ENCODE data around the gene HEMK1. TPM values are rescaled to one million over a fixed set of nuclear protein-coding genes. Genes with fewer than 3 reads are reported as not detected.

The HEMK1 gene
- total RNA-seq, 1 donor from 2014 or later = 28.3 TPM

GRCh38 chr3:50586763-50587070 is 17.4 kb downstream of the HEMK1 start:
- Histone ChIP-seq H3K4me1 (peaks cover 62% of the 10 kb centered on the region), H3K27ac (peak overlapping the region; percentile 87), H3K27me3 (no peaks in the 10 kb centered on the region), H3K9me3 (no peaks in the 10 kb centered on the region), H3K4me3 (no peak overlapping the region), H3K36me3 (peaks cover 2% of the 10 kb centered on the region)
- no peak for TF ChIP-seq CTCF (IDR thresholded peaks at IDR 0.05)
- ATAC-seq (no peak), DNase-seq (no peak)
- intact Hi-C loops (cut with DNase I) = no loop called here

GRCh38 chr3:50587373-50587772 is 18.1 kb downstream of the HEMK1 start:
- no peak for TF ChIP-seq CTCF (IDR thresholded peaks at IDR 0.05)
- intact Hi-C loops (cut with DNase I) = no loop called here
- H3K27ac ChIP-seq = no peak overlapping the region
- no peak for DNase-seq
- no peaks in the 10 kb centered on the region for H3K36me3 ChIP-seq
- no peaks in the 10 kb centered on the region for H3K27me3 ChIP-seq
- H3K4me3 ChIP-seq = no peak overlapping the region
- H3K9me3 ChIP-seq = no peaks in the 10 kb centered on the region
- H3K4me1 ChIP-seq = peaks cover 65% of the 10 kb centered on the region
- no peak for ATAC-seq

- H3K27ac ChIP-seq = peak overlapping the region; percentile 17
- ATAC-seq = no peak
Measured at GRCh38 chr3:50587806-50588758, 18.8 kb downstream of the HEMK1 start.

GRCh38 chr3:50588759-50589433 is 19.6 kb downstream of the HEMK1 start:
- Histone ChIP-seq H3K4me3 (no peak overlapping the region), H3K27ac (peak overlapping the region; percentile 17), H3K4me1 (peaks cover 59% of the 10 kb centered on the region), H3K9me3 (no peaks in the 10 kb centered on the region), H3K27me3 (no peaks in the 10 kb centered on the region), H3K36me3 (no peaks in the 10 kb centered on the region)
- no peak for TF ChIP-seq CTCF (IDR thresholded peaks at IDR 0.05)
- no peak for ATAC-seq
- intact Hi-C loops (cut with DNase I) = no loop called here
- no peak for DNase-seq

More at GRCh38 chr3:50587806-50588758, 18.8 kb downstream of the HEMK1 start:
- no peaks in the 10 kb centered on the region for H3K27me3 ChIP-seq
- intact Hi-C loops (cut with DNase I) = no loop called here
- no peak overlapping the region for H3K4me3 ChIP-seq
- no peaks in the 10 kb centered on the region for H3K36me3 ChIP-seq
- H3K9me3 ChIP-seq = no peaks in the 10 kb centered on the region
- no peak for DNase-seq
- TF ChIP-seq CTCF (IDR thresholded peaks at IDR 0.05) = no peak
- H3K4me1 ChIP-seq = peaks cover 61% of the 10 kb centered on the region

- peak; percentile 23 for ATAC-seq
- Histone ChIP-seq H3K27ac (peak overlapping the region; percentile 85), H3K27me3 (no peaks in the 10 kb centered on the region), H3K4me3 (no peak overlapping the region), H3K9me3 (no peaks in the 10 kb centered on the region), H3K36me3 (no peaks in the 10 kb centered on the region), H3K4me1 (peaks cover 36% of the 10 kb centered on the region)
- intact Hi-C loops (cut with DNase I) = no loop called here
- no peak for DNase-seq
- TF ChIP-seq CTCF (IDR thresholded peaks at IDR 0.05) = peak; percentile 3
Measured at GRCh38 chr3:50591196-50591741, 21.9 kb downstream of the HEMK1 start.

Measured in upper lobe of right lung (tissue), 1 donor.